ENCODE results near the gene TMEM131.

TMEM131 gene

DNA sequence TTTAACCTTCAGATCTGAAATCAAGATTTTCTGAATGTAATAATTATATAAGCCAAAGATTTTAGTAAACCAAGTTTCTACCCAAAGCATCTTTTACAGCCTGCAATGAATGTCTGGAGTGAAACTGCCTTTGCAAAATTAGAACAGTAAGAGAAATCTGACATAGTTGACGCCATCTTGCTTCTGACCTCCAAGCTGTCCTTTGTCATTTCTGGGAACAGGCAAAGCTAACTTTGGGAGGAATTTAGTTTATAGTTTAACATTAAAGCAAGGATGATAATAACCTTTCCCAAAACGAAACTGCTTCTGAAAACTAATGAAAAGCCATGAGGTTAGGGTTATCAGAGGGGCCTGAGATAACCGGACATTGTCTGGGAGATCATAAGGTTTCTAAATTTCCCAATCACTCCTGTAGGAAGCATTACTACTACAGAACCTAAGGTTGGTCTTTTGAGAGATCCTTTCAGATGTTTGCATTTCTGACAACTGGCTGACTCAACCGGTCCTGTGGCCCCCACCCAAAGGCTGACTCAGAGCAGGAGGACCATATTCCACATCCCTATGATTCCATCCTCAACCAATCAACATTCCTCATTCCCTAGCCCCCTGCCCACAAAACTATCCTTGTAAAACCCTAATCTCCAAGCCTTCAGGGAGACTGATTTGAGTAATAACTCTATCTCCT is 124.5 kb downstream of the TMEM131 start:
- Histone ChIP-seq H2AFZ (ENCODE audit: insufficient read depth, low read length, poor library complexity) (no peak overlapping the region), H2BK12ac (ENCODE audit: low read length) (no peak overlapping the region), H4K8ac (ENCODE audit: low read depth, low read length) (no peak overlapping the region), H3K27me3 (ENCODE audit: insufficient read depth, low read length) (no peaks in the 10 kb centered on the region), H3K9me3 (ENCODE audit: insufficient read depth, low read depth, low read length) (peaks cover 7% of the 10 kb centered on the region), H3K4ac (ENCODE audit: low read depth, low read length) (no peak overlapping the region), H2BK120ac (ENCODE audit: insufficient read depth, low read length, poor library complexity) (no peak overlapping the region), H3K14ac (ENCODE audit: low read length) (no peak overlapping the region), H3K9ac (ENCODE audit: low read length) (no peak overlapping the region), H3K4me2 (ENCODE audit: low read length) (no peak overlapping the region), H2BK5ac (ENCODE audit: low read depth, low read length, poor library complexity) (no peak overlapping the region), H3K4me3 (ENCODE audit: low read depth, low read length) (no peak overlapping the region), H3K36me3 (ENCODE audit: control insufficient read depth in 1 of 2, insufficient read depth in 2 of 2, low read length in 2 of 2) (peaks cover 2 to 5% of the 10 kb centered on the region in 2 experiments), H2AK5ac (ENCODE audit: low read length) (no peak overlapping the region), H3K23ac (ENCODE audit: low read length) (no peak overlapping the region), H3K27ac (ENCODE audit: low read depth, low read length) (no peak overlapping the region), H3K4me1 (ENCODE audit: control insufficient read depth in 1 of 2, insufficient read depth in 2 of 2, low read length in 2 of 2) (peaks cover 4 to 11% of the 10 kb centered on the region in 2 experiments), H4K91ac (ENCODE audit: low read depth, low read length) (no peak overlapping the region), H4K12ac (ENCODE audit: low read depth, low read length) (no peak overlapping the region), H3K79me2 (ENCODE audit: control insufficient read depth, insufficient read depth, low read length, poor library complexity) (no peaks in the 10 kb centered on the region), H3K79me1 (ENCODE audit: low read length) (no peaks in the 10 kb centered on the region), H3K18ac (ENCODE audit: low read length) (no peak overlapping the region)
- peak; percentile 81 to 82 for DNase-seq
- no CpG with 5 or more reads among the region's 4 CpGs for WGBS (ENCODE audit: extremely low coverage, insufficient coverage, insufficient read length)

- H3K9me3 ChIP-seq (ENCODE audit: insufficient read depth, low read depth, low read length): peaks cover 7% of the 10 kb centered on the region
Measured at GRCh38 chr2:97870396-97870843, 125.3 kb downstream of the TMEM131 start.

GRCh38 chr2:97869722-97870346 is 125.9 kb downstream of the TMEM131 start:
- Histone ChIP-seq H4K91ac (ENCODE audit: low read depth, low read length) (no peak overlapping the region), H3K9ac (ENCODE audit: low read length) (no peak overlapping the region), H3K23ac (ENCODE audit: low read length) (no peak overlapping the region), H3K18ac (ENCODE audit: low read length) (no peak overlapping the region), H2AFZ (ENCODE audit: insufficient read depth, low read length, poor library complexity) (no peak overlapping the region), H4K12ac (ENCODE audit: low read depth, low read length) (no peak overlapping the region), H2BK12ac (ENCODE audit: low read length) (no peak overlapping the region), H4K8ac (ENCODE audit: low read depth, low read length) (no peak overlapping the region), H2AK5ac (ENCODE audit: low read length) (no peak overlapping the region), H3K27me3 (ENCODE audit: insufficient read depth, low read length) (no peaks in the 10 kb centered on the region), H3K79me1 (ENCODE audit: low read length) (no peaks in the 10 kb centered on the region), H3K4me1 (ENCODE audit: control insufficient read depth in 1 of 2, insufficient read depth in 2 of 2, low read length in 2 of 2) (peaks cover 4 to 11% of the 10 kb centered on the region in 2 experiments), H2BK120ac (ENCODE audit: insufficient read depth, low read length, poor library complexity) (no peak overlapping the region), H3K4ac (ENCODE audit: low read depth, low read length) (no peak overlapping the region), H3K4me3 (ENCODE audit: low read depth, low read length) (no peak overlapping the region), H3K9me3 (ENCODE audit: insufficient read depth, low read depth, low read length) (peaks cover 7% of the 10 kb centered on the region), H2BK5ac (ENCODE audit: low read depth, low read length, poor library complexity) (no peak overlapping the region), H3K27ac (ENCODE audit: low read depth, low read length) (peak overlapping the region; percentile 18), H3K79me2 (ENCODE audit: control insufficient read depth, insufficient read depth, low read length, poor library complexity) (no peaks in the 10 kb centered on the region), H3K4me2 (ENCODE audit: low read length) (no peak overlapping the region), H3K14ac (ENCODE audit: low read length) (no peak overlapping the region), H3K36me3 (ENCODE audit: control insufficient read depth in 1 of 2, insufficient read depth in 2 of 2, low read length in 2 of 2) (peaks cover 2 to 5% of the 10 kb centered on the region in 2 experiments)
- no CpG with 5 or more reads among the region's 6 CpGs for WGBS (ENCODE audit: extremely low coverage, insufficient coverage, insufficient read length)
- DNase-seq: peak in 1 of 2 donors; percentile 14

More at GRCh38 chr2:97870396-97870843, 125.3 kb downstream of the TMEM131 start:
- Histone ChIP-seq H3K9ac (ENCODE audit: low read length) (no peak overlapping the region), H3K27me3 (ENCODE audit: insufficient read depth, low read length) (no peaks in the 10 kb centered on the region), H2BK120ac (ENCODE audit: insufficient read depth, low read length, poor library complexity) (no peak overlapping the region), H3K4me1 (ENCODE audit: control insufficient read depth in 1 of 2, insufficient read depth in 2 of 2, low read length in 2 of 2) (peaks cover 4 to 11% of the 10 kb centered on the region in 2 experiments), H3K4ac (ENCODE audit: low read depth, low read length) (no peak overlapping the region), H3K14ac (ENCODE audit: low read length) (no peak overlapping the region), H3K4me2 (ENCODE audit: low read length) (peak overlapping the region; percentile 23), H4K91ac (ENCODE audit: low read depth, low read length) (no peak overlapping the region), H3K27ac (ENCODE audit: low read depth, low read length) (peak overlapping the region; percentile 8), H2AK5ac (ENCODE audit: low read length) (no peak overlapping the region), H3K18ac (ENCODE audit: low read length) (no peak overlapping the region), H3K36me3 (ENCODE audit: control insufficient read depth in 1 of 2, insufficient read depth in 2 of 2, low read length in 2 of 2) (peaks cover 2 to 5% of the 10 kb centered on the region in 2 experiments), H3K79me2 (ENCODE audit: control insufficient read depth, insufficient read depth, low read length, poor library complexity) (no peaks in the 10 kb centered on the region), H3K4me3 (ENCODE audit: low read depth, low read length) (no peak overlapping the region), H3K23ac (ENCODE audit: low read length) (no peak overlapping the region), H3K79me1 (ENCODE audit: low read length) (no peaks in the 10 kb centered on the region), H2BK12ac (ENCODE audit: low read length) (no peak overlapping the region), H4K8ac (ENCODE audit: low read depth, low read length) (no peak overlapping the region), H2BK5ac (ENCODE audit: low read depth, low read length, poor library complexity) (no peak overlapping the region), H2AFZ (ENCODE audit: insufficient read depth, low read length, poor library complexity) (no peak overlapping the region), H4K12ac (ENCODE audit: low read depth, low read length) (no peak overlapping the region)
- WGBS (ENCODE audit: extremely low coverage, insufficient coverage, insufficient read length): no CpG with 5 or more reads among the region's 4 CpGs
- peak; percentile 83 to 87 for DNase-seq

- Histone ChIP-seq H3K4me1 (ENCODE audit: control insufficient read depth in 1 of 2, insufficient read depth in 2 of 2, low read length in 2 of 2) (peaks cover 4 to 11% of the 10 kb centered on the region in 2 experiments), H2AK5ac (ENCODE audit: low read length) (no peak overlapping the region), H4K12ac (ENCODE audit: low read depth, low read length) (no peak overlapping the region), H2AFZ (ENCODE audit: insufficient read depth, low read length, poor library complexity) (no peak overlapping the region), H3K18ac (ENCODE audit: low read length) (no peak overlapping the region), H3K9ac (ENCODE audit: low read length) (no peak overlapping the region), H2BK120ac (ENCODE audit: insufficient read depth, low read length, poor library complexity) (no peak overlapping the region), H3K27me3 (ENCODE audit: insufficient read depth, low read length) (no peaks in the 10 kb centered on the region), H4K91ac (ENCODE audit: low read depth, low read length) (no peak overlapping the region), H3K23ac (ENCODE audit: low read length) (no peak overlapping the region), H3K36me3 (ENCODE audit: control insufficient read depth in 1 of 2, insufficient read depth in 2 of 2, low read length in 2 of 2) (peaks cover 2 to 5% of the 10 kb centered on the region in 2 experiments), H2BK5ac (ENCODE audit: low read depth, low read length, poor library complexity) (no peak overlapping the region), H3K27ac (ENCODE audit: low read depth, low read length) (peak overlapping the region; percentile 18), H3K79me1 (ENCODE audit: low read length) (no peaks in the 10 kb centered on the region), H3K9me3 (ENCODE audit: insufficient read depth, low read depth, low read length) (peaks cover 7% of the 10 kb centered on the region), H3K4me3 (ENCODE audit: low read depth, low read length) (no peak overlapping the region), H3K4me2 (ENCODE audit: low read length) (no peak overlapping the region), H3K79me2 (ENCODE audit: control insufficient read depth, insufficient read depth, low read length, poor library complexity) (no peaks in the 10 kb centered on the region), H3K4ac (ENCODE audit: low read depth, low read length) (no peak overlapping the region), H4K8ac (ENCODE audit: low read depth, low read length) (no peak overlapping the region), H2BK12ac (ENCODE audit: low read length) (no peak overlapping the region), H3K14ac (ENCODE audit: low read length) (no peak overlapping the region)
- peak; percentile 69 to 80 for DNase-seq
- WGBS (ENCODE audit: extremely low coverage, insufficient coverage, insufficient read length): no CpG with 5 or more reads among the region's 5 CpGs
Measured at GRCh38 chr2:97868986-97869721, 126.6 kb downstream of the TMEM131 start.
